Heart right ventricle (tissue), 16 donors: Measurements from ENCODE around the gene NKD1. TPM values are rescaled to one million over a fixed set of nuclear protein-coding genes. Genes with fewer than 3 reads are reported as not detected.

Source experiments
- ATAC-seq, 8 donors: fragments of 200-7000 bp; cut with Tn5 transposase; one replicate each; pipeline ENCODE4 v1.9.1; 2020; ENCODE audit warnings: mild to moderate bottlenecking in 8 of 8, moderate library complexity in 8 of 8, moderate number of reproducible peaks in 1 of 8
- DNase-seq, 2 donors: peaks; one replicate each; pipeline ENCODE4 v3.0.0-alpha.2; 2020
- H3K27ac ChIP-seq, 10 donors: fragments of 200-600 bp; sonication (generic) in 2 of 10; one replicate each; pipeline versions ENCODE4 v1.5.0 to v1.8.0; 2020 to 2022; ENCODE audit warnings: mild to moderate bottlenecking in 3 of 10
- H3K27me3 ChIP-seq, 7 donors: fragments of 200-600 bp; one replicate each; pipeline ENCODE4 v1.8.0; 2021 to 2022; ENCODE audit warnings: mild to moderate bottlenecking in 2 of 7
- H3K36me3 ChIP-seq, 9 donors: fragments of 200-600 bp; sonication (generic) in 1 of 9; one replicate each; pipeline versions ENCODE4 v1.5.0 to v1.8.0; 2020 to 2022; ENCODE audit warnings: mild to moderate bottlenecking in 2 of 9
- H3K4me1 ChIP-seq, 9 donors: fragments of 200-600 bp; sonication (generic) in 1 of 9; one replicate each; pipeline versions ENCODE4 v1.5.0 to v1.8.0; 2020 to 2022; ENCODE audit warnings: mild to moderate bottlenecking in 4 of 9
- H3K4me3 ChIP-seq, 10 donors: fragments of 200-600 bp; sonication (generic) in 2 of 10; one replicate each; pipeline versions ENCODE4 v1.5.0 to v1.8.0; 2020 to 2022; ENCODE audit warnings: mild to moderate bottlenecking in 7 of 10, moderate library complexity in 2 of 10
- H3K9me3 ChIP-seq, 11 donors: fragments of 200-600 bp in 10 of 11; sonication (generic) in 2 of 11; one replicate each; pipeline versions ENCODE4 v1.5.0 to v1.8.0; 2013 to 2022; ENCODE audit warnings: mild to moderate bottlenecking in 2 of 11, control low read depth in 1 of 11, moderate library complexity in 1 of 11
- CTCF ChIP-seq, 9 donors: fragments of 200-600 bp; sonication (generic) in 2 of 9; IDR thresholded peaks; one replicate each; pipeline versions ENCODE4 v1.5.0 to v1.8.0; 2021 to 2022; ENCODE audit warnings: antibody characterized with exemption in 9 of 9, mild to moderate bottlenecking in 5 of 9, moderate library complexity in 1 of 9
- WGBS, 2 donors: extraction: QIAGEN DNeasy Blood & Tissue Kit; methylation state at CpG; one replicate each; pipeline ENCODE4 v1.1.7; 2013; ENCODE audit warnings: inconsistent platforms in 1 of 2; 5-methylcytosine and 5-hydroxymethylcytosine counted together
- intact Hi-C, 10 donors: fragments of 100-400 bp; cut with DNase I; formaldehyde crosslinking; loops; one replicate each; pipeline versions ENCODE4 v1.11.1 to v1.14.2; 2022
- polyA plus RNA-seq, 2 donors: library from polyadenylated mRNA; stranded (reverse); fragments of 200-250 nt; gene quantifications; one replicate each; pipeline ENCODE4 v1.2.3, GENCODE V29; 2013
- total RNA-seq, 10 donors: library from RNA; stranded (reverse); fragmentation: NEBNext Ultra II Directional in 3 of 10; extraction: Animal tissue kit (Norgen Biotek cat#: 25700) in 3 of 10; gene quantifications; one replicate each; pipeline versions ENCODE4 v1.2.1 to v1.2.4, GENCODE V29; 2021 to 2023
- donor health status: Arrhythmogenic right ventricular cardiomyopathy.
- donor health status: ischemic (EF 13 %, LVEDD 7.1; RV severe dilation, severe dysfunction).
- donor health status: healthy with polysubstance abuse.
- donor health status: DM: no; HTN: yes; CAD: no.
- donor health status: DM: no; HTN: no; CAD: no.
- donor health status: ischemic (EF 25% LVEDD 6.9; RV normal size, moderate dysfunction).
- donor health status: ischemic (EF 25% LVEDD 5.7; RV mildly dilated, moderate dysfunction).
- donor health status: healthy.
- donor health status: DM: yes; HTN: yes; CAD: no.
- donor health status: Ischemic cardiomyopathy.
- donor health status: ischemic (EF 35%, LVEDD 5.7; RV mildly dilated, moderate dysfunction).
- donor health status: nonischemic (EF 11% LVEDD 7.7; RV severe dilation, severe dysfunction).
- donor health status: DM: yes; HTN: yes; CAD: no.
- donor health status: PGD.
- donor health status: ischemic (EF 29% LVEDD 5.4; RV normal size, mild dysfunction).
- donor health status: nonischemic (EF 23%, LVEDD 6.1; RV moderate dilation, normal function).

The NKD1 gene
- total and polyA plus RNA-seq, 12 donors, result 0.22 to 1.1 (median 0.42) TPM

DNA sequence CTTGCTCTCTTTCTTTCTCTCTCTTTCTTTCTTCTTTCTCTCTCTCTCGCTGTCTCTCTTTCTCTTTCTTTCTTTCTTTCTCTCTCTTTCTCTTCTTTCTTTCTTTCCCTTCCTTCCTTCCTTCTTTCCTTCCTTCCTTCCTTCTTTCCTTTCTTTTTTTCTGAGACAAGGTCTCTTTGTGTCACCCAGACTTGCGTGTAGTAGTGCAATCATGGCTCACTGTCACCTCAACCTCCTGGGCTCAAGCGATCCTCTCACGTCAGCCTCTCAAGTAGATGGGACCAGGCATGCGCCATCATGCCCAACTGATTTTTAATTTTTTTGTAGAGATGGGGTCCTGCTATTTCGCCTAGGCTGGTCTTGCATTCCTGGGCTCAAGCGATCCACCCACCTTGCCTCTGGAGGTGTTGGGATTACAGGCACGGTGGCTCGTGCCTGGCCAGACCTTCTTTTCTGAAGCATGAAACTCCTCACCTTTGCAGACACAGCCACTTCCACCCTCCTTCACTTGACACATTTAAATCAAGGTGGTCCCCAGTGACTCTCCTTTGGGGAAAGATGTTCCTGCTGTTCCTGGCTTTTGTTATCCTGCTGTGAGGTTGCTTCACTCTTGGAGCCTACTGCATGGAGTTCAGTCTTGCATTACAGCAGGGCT is 26.8 kb upstream of the NKD1 start:
- Histone ChIP-seq H3K27me3 (peaks cover 0 to 47% (median 26%) of the 10 kb centered on the region in 7 donors), H3K9me3 (peaks cover 0 to 18% (median 12%) of the 10 kb centered on the region in 11 donors), H3K27ac (no peak overlapping the region), H3K36me3 (no peaks in the 10 kb centered on the region), H3K4me1 (no peaks in the 10 kb centered on the region), H3K4me3 (no peak overlapping the region)
- intact Hi-C loops, result no loop called here
- DNase-seq (no peak), ATAC-seq (no peak)
- WGBS, 2 donors, result 83 to 86% methylated on average over 9 of the region's 9 CpGs
- no peak for TF ChIP-seq CTCF (IDR thresholded peaks at IDR 0.05)

GRCh38 chr16:50522324-50522723 is 25.9 kb upstream of the NKD1 start:
- intact Hi-C loops, result no loop called here
- no peak overlapping the region for H3K27ac ChIP-seq
- H3K4me1 ChIP-seq, result no peaks in the 10 kb centered on the region
- 63 to 64% methylated on average over 5 of the region's 5 CpGs for WGBS, 2 donors
- H3K9me3 ChIP-seq, result peaks cover 0 to 9% (median 3%) of the 10 kb centered on the region in 11 donors
- DNase-seq (no peak), ATAC-seq (no peak)
- peaks cover 0 to 51% (median 26%) of the 10 kb centered on the region in 7 donors for H3K27me3 ChIP-seq
- TF ChIP-seq CTCF (IDR thresholded peaks at IDR 0.05), result no peak
- H3K4me3 ChIP-seq, result no peak overlapping the region
- no peaks in the 10 kb centered on the region for H3K36me3 ChIP-seq

DNA sequence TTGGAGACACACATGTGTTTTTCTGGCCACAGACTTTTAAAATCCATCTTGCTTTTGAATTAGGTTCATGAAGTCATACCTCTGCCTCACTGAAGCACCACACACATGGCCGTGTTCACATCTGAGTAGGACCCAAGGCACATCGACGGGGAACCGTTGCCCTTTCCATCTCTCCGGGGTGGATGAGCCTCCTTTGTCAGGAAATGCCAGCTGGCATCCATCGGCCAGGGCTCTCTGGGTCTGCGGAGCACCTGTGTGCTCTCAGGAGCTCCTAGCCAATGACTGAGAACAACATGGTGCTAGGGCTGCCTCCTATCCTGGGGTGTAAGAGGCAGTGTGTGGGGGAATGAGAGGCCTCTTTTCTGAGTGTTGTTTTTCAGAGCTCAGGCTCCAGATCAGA is 24.5 kb upstream of the NKD1 start:
- Histone ChIP-seq H3K27ac (no peak overlapping the region), H3K27me3 (peaks cover 0 to 51% (median 26%) of the 10 kb centered on the region in 7 donors), H3K4me1 (no peaks in the 10 kb centered on the region), H3K36me3 (no peaks in the 10 kb centered on the region), H3K4me3 (no peak overlapping the region), H3K9me3 (peaks cover 0 to 3% (median 0%) of the 10 kb centered on the region in 11 donors)
- 82 to 96% methylated on average over 7 of the region's 7 CpGs for WGBS, 2 donors
- ATAC-seq (no peak), DNase-seq (no peak)
- intact Hi-C loops, result no loop called here
- TF ChIP-seq CTCF (IDR thresholded peaks at IDR 0.05), result no peak

DNA sequence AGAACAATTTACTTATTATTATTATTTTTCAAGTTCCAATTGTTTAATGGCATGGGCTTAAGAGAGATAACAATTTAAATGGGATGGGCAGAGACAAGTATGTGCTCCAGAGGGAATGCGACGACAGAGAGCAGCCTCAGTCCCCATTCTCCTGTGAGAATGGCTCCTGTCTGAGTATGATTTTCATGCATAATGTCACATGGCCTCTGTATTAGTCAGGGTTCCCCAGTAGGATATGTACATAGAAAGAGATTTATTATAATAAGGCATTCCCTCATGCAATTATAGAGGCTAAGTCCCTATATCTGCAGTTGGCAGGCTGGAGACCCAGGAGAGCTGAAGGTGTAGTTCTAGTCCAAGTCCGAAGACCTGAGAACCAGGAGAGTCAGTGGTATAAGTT is 22.9 kb upstream of the NKD1 start:
- TF ChIP-seq CTCF (IDR thresholded peaks at IDR 0.05), result no peak
- H3K27ac ChIP-seq, result no peak overlapping the region
- peaks cover 0 to 19% (median 8%) of the 10 kb centered on the region in 11 donors for H3K9me3 ChIP-seq
- no peak for ATAC-seq
- H3K4me3 ChIP-seq, result no peak overlapping the region
- no peak for DNase-seq
- intact Hi-C loops, result no loop called here
- 89% methylated on average over 3 of the region's 3 CpGs for WGBS, 2 donors
- no peaks in the 10 kb centered on the region for H3K36me3 ChIP-seq
- peaks cover 0 to 51% (median 26%) of the 10 kb centered on the region in 7 donors for H3K27me3 ChIP-seq
- no peaks in the 10 kb centered on the region for H3K4me1 ChIP-seq
